ENCODE measurements around the gene PRSS33.

DNA sequence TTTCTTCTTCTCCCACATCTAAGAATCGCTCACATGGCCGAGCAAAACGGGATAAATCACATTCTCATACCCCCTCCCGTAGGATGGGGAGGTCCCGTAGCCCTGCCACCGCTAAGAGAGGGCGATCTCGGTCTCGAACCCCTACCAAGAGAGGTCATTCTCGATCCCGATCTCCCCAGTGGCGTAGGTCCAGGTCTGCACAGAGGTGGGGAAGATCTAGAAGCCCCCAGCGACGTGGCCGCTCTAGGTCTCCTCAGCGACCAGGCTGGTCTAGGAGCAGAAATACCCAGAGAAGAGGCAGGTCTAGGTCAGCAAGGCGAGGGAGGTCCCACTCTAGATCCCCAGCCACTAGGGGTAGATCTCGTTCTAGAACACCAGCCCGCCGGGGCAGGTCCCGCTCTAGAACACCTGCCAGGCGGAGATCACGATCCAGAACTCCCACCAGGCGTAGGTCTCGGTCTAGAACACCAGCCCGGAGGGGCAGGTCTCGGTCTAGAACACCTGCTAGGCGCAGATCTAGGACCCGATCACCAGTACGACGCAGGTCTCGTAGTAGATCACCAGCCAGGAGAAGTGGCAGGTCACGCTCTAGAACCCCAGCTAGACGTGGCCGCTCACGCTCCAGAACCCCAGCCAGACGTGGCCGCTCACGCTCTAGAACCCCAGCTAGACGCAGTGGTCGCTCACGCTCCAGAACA is 25.3 kb downstream of the PRSS33 start:
- TF ChIP-seq, protein P1, sequence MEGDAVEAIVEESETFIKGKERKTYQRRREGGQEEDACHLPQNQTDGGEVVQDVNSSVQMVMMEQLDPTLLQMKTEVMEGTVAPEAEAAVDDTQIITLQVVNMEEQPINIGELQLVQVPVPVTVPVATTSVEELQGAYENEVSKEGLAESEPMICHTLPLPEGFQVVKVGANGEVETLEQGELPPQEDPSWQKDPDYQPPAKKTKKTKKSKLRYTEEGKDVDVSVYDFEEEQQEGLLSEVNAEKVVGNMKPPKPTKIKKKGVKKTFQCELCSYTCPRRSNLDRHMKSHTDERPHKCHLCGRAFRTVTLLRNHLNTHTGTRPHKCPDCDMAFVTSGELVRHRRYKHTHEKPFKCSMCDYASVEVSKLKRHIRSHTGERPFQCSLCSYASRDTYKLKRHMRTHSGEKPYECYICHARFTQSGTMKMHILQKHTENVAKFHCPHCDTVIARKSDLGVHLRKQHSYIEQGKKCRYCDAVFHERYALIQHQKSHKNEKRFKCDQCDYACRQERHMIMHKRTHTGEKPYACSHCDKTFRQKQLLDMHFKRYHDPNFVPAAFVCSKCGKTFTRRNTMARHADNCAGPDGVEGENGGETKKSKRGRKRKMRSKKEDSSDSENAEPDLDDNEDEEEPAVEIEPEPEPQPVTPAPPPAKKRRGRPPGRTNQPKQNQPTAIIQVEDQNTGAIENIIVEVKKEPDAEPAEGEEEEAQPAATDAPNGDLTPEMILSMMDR (IDR thresholded peaks at IDR 0.05): no peak
- no peak for TF ChIP-seq EP300 (IDR thresholded peaks at IDR 0.05)
